ENCODE measurements around the gene QPCTL.

GRCh38 chr19:45691516-45692186 lies 815 bp upstream of the QPCTL start, which contains the start of gene SNRPD2:
- TF ChIP-seq MXI1 (IDR thresholded peaks at IDR 0.05; ENCODE audit: low read depth, low read length): no peak
- no peak for TF ChIP-seq ZNF696 (CRISPR knock-in tag; conservative IDR thresholded peaks at IDR 0.05)
- peak; percentile 79; the same call in 1 of the 2 replicates for TF ChIP-seq SMARCE1 (IDR thresholded peaks at IDR 0.05)
- peak; percentile 7; the same call in 1 of the 2 replicates for TF ChIP-seq TCF3 (CRISPR knock-in tag; IDR thresholded peaks at IDR 0.05)
- peak; percentile 4; the same call in 1 of the 2 replicates for TF ChIP-seq EP300 (IDR thresholded peaks at IDR 0.05; ENCODE audit: low read length)
- no peak for TF ChIP-seq BDP1 (IDR thresholded peaks at IDR 0.05; ENCODE audit: insufficient read depth, insufficient read length)
- no peak for TF ChIP-seq RBM15 (IDR thresholded peaks at IDR 0.05; ENCODE audit: insufficient read depth, low read length)
- TF ChIP-seq ATF6 (CRISPR knock-in tag; IDR thresholded peaks at IDR 0.05): peak; percentile 93
- no peak for TF ChIP-seq CTCF (IDR thresholded peaks at IDR 0.05 in 2 of 3, conservative IDR thresholded peaks at IDR 0.05 in 1 of 3; ENCODE audit: insufficient read depth in 2 of 3, low read depth in 1 of 3, low read length in 3 of 3)
- no peak for TF ChIP-seq BMI1 (IDR thresholded peaks at IDR 0.05; ENCODE audit: low read length)
- no peak for TF ChIP-seq ZNF263 (CRISPR knock-in tag; IDR thresholded peaks at IDR 0.05; ENCODE audit: borderline replicate concordance)
- no peak for TF ChIP-seq SETDB1 (IDR thresholded peaks at IDR 0.05; ENCODE audit: low read length)
- TF ChIP-seq HNRNPK (IDR thresholded peaks at IDR 0.05; ENCODE audit: low read depth, low read length, poor library complexity, severe bottlenecking): no peak
- peak; percentile 97 for TF ChIP-seq POLR2AphosphoS5 (IDR thresholded peaks at IDR 0.05; ENCODE audit: control insufficient read depth, insufficient read depth, low read depth, low read length)

Measured in K562 (cell line).